GM18526 (cell line): ENCODE measurements around the gene GPD2.

Experiments used
- POLR2A ChIP-seq: IDR thresholded peaks from 3 replicates; pipeline ENCODE4 v1.6.1; 2011; ENCODE audit not compliant: insufficient read length; ENCODE audit errors: extremely low read depth

GPD2 gene

DNA sequence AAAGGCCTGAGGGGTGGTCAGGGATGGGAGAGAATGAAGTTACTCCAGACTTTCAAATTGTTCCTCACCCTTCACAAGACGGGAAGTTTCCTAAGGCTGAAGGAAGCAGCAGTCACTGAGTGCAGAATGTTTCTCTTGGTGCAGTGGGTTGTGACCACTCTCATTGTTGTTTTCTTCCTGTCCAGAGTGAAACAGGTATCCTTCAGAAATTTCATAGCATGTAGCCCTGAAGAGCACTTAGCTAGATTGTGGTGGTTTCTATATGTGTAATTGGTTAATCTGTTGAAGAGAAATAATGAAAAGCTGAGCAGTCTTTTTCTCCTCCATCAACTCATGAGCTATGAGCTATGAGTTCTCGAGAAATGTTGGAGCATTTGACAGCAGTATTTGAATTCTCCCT lies 96.8 kb downstream of the GPD2 start:
- TF ChIP-seq POLR2A, result no peak

DNA sequence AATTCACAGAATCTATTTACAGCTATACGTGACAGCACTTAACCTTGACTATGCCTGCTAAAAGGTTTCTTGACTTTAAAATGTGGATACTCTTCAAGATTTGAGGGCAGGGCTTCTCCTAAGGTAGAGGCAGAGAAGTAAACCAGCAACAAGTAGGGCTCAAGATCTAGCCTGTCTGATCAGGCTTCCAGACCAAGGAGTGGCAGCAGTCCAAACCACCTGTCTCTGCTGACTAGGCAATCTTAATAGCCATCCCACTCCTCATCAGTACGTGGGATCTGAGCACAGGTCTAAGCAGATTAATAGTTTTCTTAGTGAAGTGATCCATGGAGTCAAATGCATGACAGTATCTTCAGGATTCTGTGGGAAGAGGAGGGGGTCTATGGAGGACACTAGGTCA lies 100.4 kb downstream of the GPD2 start:
- no peak for TF ChIP-seq POLR2A

GRCh38 chr2:156537141-156537540 lies 101.0 kb downstream of the GPD2 start:
- TF ChIP-seq POLR2A, result no peak

GRCh38 chr2:156538083-156538504 lies 101.9 kb downstream of the GPD2 start:
- no peak for TF ChIP-seq POLR2A

DNA sequence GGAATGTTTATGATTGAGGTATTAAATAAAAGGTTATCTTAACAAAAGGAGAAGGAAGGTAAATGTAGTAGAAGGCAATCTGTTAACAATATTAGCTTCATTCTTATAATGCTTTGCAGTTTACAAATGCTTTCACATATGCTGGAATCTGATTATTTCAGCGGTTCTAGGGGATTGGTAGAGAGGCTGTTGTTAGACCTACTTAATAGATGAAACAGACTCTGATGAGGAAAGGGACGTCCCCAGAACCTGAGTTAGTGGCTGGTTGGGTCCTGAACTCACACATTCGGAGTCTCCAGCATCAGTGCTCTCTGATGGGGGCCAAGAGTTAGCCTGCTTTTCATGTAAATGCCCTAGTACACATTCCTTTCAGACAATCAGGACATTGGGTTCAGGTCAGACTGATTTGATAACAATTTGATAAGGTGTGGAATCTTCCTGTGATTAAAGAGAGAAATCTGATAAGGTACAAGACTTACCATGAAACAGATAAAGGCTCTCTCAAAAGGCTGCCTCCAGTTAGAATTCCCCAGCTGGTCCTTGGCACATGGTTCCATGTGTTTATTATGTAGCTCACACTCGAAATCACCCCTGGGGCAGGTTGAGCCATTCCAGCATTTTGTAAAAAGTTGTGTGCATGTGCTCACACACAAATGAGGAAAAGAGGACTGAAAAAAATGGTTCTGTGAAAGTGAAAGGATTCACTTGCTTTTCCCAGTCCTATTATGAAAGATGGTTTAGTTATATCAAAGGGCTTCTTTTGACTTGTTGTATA lies 103.1 kb downstream of the GPD2 start:
- no peak for TF ChIP-seq POLR2A

DNA sequence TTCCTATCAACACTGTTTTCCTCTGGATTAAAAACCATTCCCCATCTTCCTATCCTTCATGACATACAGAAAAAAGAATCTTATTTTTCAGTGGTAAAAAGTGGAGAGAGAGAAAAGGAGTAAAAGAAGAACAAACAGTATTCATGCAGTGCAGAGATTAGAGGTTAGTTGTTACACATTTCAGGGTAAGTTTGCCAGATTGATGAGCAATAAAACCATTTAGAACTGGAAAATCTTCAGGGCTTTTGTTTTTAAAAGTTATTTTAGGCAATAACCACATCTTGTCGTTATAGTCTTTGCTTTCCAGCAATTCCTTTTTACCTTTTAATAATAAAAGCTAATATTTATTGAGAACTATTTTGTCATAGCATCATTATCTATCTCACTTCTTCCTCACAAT lies 104.5 kb downstream of the GPD2 start:
- TF ChIP-seq POLR2A, result no peak

DNA sequence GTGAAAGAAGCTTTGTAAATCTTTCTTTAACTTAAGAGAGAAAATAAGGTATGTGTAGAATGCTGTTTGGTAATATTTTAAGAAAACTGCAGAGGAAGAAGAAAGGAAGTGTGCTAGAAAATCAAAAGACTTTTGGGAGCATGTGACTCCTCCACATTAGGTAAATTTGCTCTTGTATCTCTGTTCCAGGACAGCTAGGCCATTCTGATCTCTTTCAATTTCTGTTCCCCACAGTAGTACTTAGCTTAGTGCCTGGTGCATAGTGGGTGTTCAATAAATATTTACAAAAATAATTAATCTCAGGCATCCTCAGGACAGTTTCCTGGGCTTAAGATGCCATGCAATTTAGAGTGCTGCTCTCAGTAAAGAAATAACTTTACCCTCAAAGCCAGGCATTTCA lies 105.0 kb downstream of the GPD2 start:
- TF ChIP-seq POLR2A, result no peak

DNA sequence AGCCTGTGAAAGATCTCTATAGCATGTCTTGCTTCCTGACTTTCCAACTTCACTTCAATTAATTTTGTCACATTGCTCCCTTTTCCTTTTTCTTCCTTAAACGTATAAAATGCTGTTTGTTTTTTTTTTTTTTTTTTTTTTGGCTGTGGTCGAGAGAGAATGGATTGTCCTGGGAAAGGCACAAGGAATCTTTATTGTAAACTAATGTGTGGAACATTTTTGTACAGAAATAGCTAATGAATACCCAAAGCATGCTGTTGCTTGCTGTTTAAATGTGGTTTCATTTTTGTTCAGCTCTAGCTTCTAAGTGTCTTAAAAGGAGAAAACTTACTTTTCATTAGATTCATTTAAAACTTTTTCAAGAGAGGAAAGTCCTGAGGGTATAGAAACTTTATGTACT lies 105.5 kb downstream of the GPD2 start:
- no peak for TF ChIP-seq POLR2A

DNA sequence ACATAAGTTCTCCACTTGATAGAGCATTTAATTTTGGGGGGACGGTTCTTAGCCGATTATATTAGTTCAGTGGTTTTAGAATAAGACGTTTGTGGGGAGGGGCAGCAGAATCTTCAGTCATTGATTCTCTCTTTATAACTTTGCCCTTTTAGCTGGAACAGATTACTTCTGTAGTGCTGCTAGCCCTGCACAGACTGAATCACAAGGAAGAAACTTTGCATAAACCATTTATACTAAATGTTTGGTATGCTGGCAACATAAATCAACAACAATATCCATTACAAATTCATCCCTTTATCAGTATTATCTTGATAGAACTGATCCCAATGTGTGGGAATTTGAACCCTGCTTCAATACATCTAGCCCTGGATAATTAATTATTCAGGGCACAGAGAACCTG lies 112.2 kb downstream of the GPD2 start:
- TF ChIP-seq POLR2A, result no peak

DNA sequence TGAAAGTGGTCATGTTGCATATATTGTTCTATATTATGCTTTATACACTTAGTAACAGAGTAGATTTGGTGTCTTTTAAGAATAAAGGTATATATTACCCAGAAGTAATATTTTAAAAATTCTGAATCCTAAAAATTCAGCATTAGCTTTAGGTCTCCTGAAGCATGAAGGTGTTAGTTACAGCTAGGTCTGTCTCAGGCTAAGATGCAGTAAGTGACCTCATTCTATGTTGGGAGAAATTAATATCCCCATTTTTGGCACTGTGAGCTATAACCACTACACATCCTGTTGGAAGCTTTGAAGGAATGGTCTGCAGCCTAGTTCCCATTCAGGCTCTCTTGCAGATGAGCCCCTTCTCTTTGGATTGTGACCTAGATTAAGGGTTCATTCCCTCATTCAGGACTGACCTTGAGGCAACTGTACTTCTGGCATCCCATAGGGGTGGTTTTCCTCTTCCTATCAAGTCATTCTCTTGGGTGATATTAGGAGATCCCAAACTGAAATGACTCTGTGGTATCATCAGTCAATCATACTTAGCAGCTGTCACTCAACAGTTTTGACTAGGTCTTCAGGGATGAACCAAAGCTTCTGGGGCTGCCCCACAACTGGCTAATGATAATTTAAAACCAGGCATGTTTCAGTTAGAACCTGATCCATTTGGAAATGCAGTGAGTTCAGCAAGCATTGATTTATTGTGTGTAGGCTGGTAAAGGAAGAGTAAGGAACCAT lies 117.7 kb downstream of the GPD2 start:
- no peak for TF ChIP-seq POLR2A

DNA sequence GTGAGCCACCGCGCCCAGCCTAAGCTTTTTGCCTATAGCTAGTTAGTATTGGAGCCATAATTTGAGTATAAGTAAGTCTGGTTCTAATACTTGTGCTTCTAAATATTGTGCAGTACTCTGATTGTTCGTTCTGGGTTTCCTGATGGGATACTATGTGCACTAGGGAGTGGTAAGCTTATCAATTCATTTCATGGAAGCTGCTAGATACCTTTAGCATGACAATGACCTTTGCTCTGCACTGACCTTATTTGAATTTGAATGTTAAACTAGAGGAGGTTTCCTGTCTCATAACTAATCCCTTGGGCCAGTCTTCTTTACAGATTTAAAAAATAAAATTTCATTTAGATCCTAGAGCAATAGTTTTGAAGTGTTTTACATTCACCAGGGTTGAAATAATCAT lies 125.1 kb downstream of the GPD2 start:
- no peak for TF ChIP-seq POLR2A

- no peak for TF ChIP-seq POLR2A
These were observed 125.9 kb downstream of the GPD2 start for GRCh38 chr2:156562124-156562523.

DNA sequence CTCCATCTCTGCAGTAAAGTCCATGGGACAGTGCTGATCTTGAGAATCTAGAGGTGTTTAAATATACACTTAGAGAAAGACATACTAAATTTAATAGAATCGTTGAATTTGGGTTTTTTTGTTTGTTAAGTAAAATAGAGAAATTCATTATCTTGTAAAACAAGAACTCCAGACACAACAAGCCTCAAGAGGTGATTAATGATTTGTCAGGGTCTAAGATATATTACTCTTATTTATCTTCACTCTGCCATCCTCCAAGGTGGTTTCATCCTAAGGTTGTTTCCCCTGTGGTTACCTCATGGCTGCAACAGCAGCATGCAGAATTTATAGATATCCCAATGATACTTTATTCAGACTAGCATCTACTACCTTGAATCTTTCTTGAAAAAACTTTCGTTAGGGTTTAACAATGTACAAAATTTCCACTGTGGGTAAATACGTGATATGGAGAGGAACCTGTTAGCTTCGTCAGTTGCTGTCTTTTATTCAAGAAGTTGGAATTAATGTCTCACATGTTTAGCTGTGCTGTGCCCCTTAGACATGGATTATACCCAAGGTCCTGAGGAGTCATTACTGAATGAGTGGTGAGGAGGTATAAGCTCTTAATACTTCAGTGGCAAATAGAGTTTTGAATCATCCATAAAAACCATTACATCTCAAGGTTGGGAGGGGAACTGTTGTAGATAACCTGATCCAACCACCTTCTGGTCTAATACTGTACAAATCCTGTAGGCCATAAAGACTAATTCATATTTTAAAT lies 128.0 kb downstream of the GPD2 start:
- TF ChIP-seq POLR2A, result no peak

DNA sequence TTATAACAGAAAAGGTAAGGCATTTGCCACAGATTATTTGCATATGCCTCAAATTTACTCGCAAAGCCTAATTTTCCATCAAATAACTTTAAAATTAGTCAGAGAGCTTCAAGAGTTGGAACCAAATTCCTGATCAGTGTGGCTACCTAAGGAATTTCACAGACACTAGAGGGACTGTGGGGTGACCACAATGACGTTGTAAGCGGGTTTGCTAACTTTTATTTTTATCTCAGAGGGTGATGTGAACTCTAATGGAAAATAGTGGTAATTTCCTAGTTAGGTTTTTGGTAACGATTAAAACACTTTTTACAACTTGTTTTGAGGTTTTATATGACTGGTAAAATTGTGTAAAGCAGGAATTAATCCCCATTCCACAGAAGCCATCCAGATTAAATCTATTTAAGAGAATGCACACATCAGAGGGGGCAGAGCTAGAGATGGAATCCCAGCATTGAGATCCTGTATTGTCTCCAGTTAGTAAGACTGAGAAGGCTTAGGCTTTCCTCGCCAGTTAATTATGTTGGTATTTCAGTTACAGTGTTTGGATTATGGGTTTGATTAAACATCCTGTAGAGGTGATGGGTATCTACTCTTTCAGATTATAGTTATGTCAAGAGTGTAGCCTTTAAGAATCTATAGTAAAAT lies 129.0 kb downstream of the GPD2 start:
- TF ChIP-seq POLR2A, result no peak

DNA sequence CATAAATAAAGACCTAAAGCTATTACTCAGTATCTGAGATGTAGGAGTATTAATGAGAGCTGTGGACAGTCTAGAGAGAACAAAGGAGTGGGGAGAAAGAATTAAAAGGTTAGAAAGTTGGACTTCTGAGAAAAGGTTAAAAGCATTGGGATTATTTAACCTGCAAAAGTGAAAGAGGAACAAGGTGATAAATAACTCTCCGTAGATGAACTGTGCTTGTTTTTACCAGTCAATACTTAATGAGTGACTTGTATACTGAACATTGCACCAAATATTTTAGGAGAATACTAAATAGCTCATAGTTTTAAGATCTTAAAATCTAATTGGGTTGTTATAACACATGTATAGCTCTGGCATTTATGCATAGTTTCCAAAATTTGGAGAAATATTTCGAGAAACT lies 137.5 kb downstream of the GPD2 start:
- no peak for TF ChIP-seq POLR2A
